Esophagus squamous epithelium (tissue), 4 donors: Measurements from ENCODE around the gene CACNA1I.

Experiments
- POLR2A ChIP-seq, 4 donors: fragments of 450-650 bp; IDR thresholded peaks; one replicate each; pipeline ENCODE4 v1.6.1; 2017; ENCODE audit warnings: antibody characterized with exemption in 4 of 4, mild to moderate bottlenecking in 4 of 4, moderate library complexity in 3 of 4
- TF ChIP-seq, protein P1 (sequence below), 6 experiments: fragments of 450-650 bp in 4 of 6; fragments of 200-600 bp in 2 of 6; sonication (generic) in 2 of 6; IDR thresholded peaks; one replicate each; pipeline ENCODE4 v1.5.1; 2016 to 2019; ENCODE audit warnings: antibody characterized with exemption in 6 of 6, mild to moderate bottlenecking in 4 of 6, moderate library complexity in 4 of 6

DNA sequence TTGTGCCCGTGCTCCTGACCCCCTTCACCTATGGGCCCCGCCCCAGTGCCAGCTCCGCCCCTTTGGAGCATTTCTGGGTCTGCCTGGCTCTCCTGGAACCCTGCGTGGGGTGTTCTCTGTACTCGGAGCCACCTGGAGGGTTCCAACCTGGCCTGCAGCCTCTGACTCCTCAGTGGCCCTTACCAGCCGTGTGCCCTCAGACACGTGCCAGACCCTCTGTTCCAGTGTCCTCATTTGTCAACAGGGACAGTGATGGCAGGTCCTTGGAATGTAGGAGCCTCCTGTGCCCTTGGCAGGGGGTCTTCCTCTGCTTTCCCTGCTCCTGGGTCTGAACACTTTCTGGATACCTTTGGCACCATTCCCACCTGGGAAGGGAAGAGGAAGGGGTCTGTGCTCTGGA, 96.4 kb downstream of the CACNA1I start:
- TF ChIP-seq, protein P1, sequence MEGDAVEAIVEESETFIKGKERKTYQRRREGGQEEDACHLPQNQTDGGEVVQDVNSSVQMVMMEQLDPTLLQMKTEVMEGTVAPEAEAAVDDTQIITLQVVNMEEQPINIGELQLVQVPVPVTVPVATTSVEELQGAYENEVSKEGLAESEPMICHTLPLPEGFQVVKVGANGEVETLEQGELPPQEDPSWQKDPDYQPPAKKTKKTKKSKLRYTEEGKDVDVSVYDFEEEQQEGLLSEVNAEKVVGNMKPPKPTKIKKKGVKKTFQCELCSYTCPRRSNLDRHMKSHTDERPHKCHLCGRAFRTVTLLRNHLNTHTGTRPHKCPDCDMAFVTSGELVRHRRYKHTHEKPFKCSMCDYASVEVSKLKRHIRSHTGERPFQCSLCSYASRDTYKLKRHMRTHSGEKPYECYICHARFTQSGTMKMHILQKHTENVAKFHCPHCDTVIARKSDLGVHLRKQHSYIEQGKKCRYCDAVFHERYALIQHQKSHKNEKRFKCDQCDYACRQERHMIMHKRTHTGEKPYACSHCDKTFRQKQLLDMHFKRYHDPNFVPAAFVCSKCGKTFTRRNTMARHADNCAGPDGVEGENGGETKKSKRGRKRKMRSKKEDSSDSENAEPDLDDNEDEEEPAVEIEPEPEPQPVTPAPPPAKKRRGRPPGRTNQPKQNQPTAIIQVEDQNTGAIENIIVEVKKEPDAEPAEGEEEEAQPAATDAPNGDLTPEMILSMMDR (IDR thresholded peaks at IDR 0.05), result no peak
- no peak for TF ChIP-seq POLR2A (IDR thresholded peaks at IDR 0.05)
